Activated T-cell treated with anti-CD3 and anti-CD28 coated beads, Interleukin-2, amount 50 U/mL, for 24 hours (primary cell): ENCODE measurements around the gene CLK1.
"Not testable (repeated sequence)": the region's sequence is repeated elsewhere in the genome, so short reads cannot be mapped to it uniquely, and the experiment has no call there.

Source experiments
- DNase-seq: peaks from one replicate; pipeline ENCODE4 v3.0.0-alpha.2; 2020
- H3K27ac Mint-ChIP-seq: 2 replicates; pipeline ENCODE4 v1.8.0; 2020; ENCODE audit warnings: mild to moderate bottlenecking, mixed read lengths
- H3K27me3 Mint-ChIP-seq: 2 replicates; pipeline ENCODE4 v1.8.0; 2020; ENCODE audit warnings: mixed read lengths
- H3K36me3 Mint-ChIP-seq: 2 replicates; pipeline ENCODE4 v1.8.0; 2020; ENCODE audit warnings: low read depth, mixed read lengths
- H3K4me1 Mint-ChIP-seq: 2 replicates; pipeline ENCODE4 v1.8.0; 2020; ENCODE audit warnings: low read depth, mixed read lengths
- H3K4me3 Mint-ChIP-seq: 2 replicates; pipeline ENCODE4 v1.8.0; 2020; ENCODE audit warnings: mild to moderate bottlenecking, moderate library complexity, mixed read lengths
- H3K9me3 Mint-ChIP-seq: 2 replicates; pipeline ENCODE4 v1.8.0; 2020; ENCODE audit warnings: mixed read lengths

Gene CLK1

GRCh38 chr2:200864176-200865034 is at the start of gene CLK1:
Gene CLK1 (minus strand): TSS chr2:200864658. CDS start chr2:200861862, 2,796 bp downstream.
- no peaks in the 10 kb centered on the region for H3K9me3 Mint-ChIP-seq
- DNase-seq: peak; percentile 97
- H3K27ac Mint-ChIP-seq: peak within 1 kb of the TSS; percentile 98
- H3K4me3 Mint-ChIP-seq: peak within 1 kb of the TSS; percentile 92
- H3K27me3 Mint-ChIP-seq: no peaks in the 10 kb centered on the region
- H3K36me3 Mint-ChIP-seq: peaks cover 63% of the 10 kb centered on the region
- peaks cover 38% of the 10 kb centered on the region for H3K4me1 Mint-ChIP-seq

- DNase-seq: no peak
- Mint-ChIP-seq H3K27ac (peak overlapping the region; percentile 86), H3K36me3 (peaks cover 90% of the 10 kb centered on the region), H3K9me3 (no peaks in the 10 kb centered on the region), H3K4me1 (no peaks in the 10 kb centered on the region), H3K4me3 (no peak overlapping the region), H3K27me3 (no peaks in the 10 kb centered on the region)
Measured at GRCh38 chr2:200913654-200914053, 49.2 kb upstream of the CLK1 start.

GRCh38 chr2:200909958-200910357 is 45.5 kb upstream of the CLK1 start:
- H3K4me1 Mint-ChIP-seq: no peaks in the 10 kb centered on the region
- peak overlapping the region; percentile 50 for H3K27ac Mint-ChIP-seq
- H3K36me3 Mint-ChIP-seq: peaks cover 82% of the 10 kb centered on the region
- no peak for DNase-seq
- no peak overlapping the region for H3K4me3 Mint-ChIP-seq
- no peaks in the 10 kb centered on the region for H3K27me3 Mint-ChIP-seq
- H3K9me3 Mint-ChIP-seq: no peaks in the 10 kb centered on the region

GRCh38 chr2:200905618-200906296 is 41.3 kb upstream of the CLK1 start:
- peak; percentile 56 for DNase-seq
- peaks cover 10% of the 10 kb centered on the region for H3K4me1 Mint-ChIP-seq
- H3K27me3 Mint-ChIP-seq: no peaks in the 10 kb centered on the region
- no peaks in the 10 kb centered on the region for H3K9me3 Mint-ChIP-seq
- H3K27ac Mint-ChIP-seq: peak overlapping the region; percentile 10
- H3K36me3 Mint-ChIP-seq: peaks cover 80% of the 10 kb centered on the region
- H3K4me3 Mint-ChIP-seq: no peak overlapping the region

DNA sequence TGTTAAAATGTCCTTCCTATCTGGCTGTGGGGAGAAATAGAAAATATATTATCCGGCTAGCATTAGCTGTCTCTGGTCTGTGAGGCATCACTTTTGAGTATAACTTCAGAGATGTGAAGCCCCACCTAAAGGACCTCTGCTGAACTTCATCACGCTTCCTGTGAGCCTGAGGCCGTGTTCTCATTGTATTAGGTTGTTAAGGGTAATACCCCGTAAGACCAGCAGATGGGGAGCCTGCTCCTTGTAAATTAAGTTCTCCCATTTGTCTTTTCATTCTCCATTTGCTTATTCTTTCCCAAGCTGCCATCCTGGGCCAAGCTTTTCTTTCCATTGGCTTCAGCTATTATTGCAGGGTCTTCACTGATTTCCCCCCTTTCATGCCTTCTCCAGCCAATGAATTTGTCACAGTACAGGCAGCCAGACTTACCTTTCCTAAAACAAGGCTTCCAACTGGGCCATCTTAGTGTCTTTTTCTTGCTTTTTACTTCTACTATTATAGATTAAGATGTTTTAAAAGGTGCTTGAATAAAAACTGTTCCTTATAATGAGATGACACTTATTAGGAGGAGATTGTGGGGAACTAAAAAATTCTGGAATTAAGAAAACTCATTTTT is 37.1 kb upstream of the CLK1 start:
- Mint-ChIP-seq H3K27ac (peak overlapping the region; percentile 77), H3K9me3 (no peaks in the 10 kb centered on the region), H3K27me3 (no peaks in the 10 kb centered on the region), H3K4me3 (no peak overlapping the region), H3K36me3 (peaks cover 82% of the 10 kb centered on the region), H3K4me1 (peaks cover 17% of the 10 kb centered on the region)
- peak; percentile 46 for DNase-seq

GRCh38 chr2:200899482-200899881 is 35.0 kb upstream of the CLK1 start:
- H3K9me3 Mint-ChIP-seq: no peaks in the 10 kb centered on the region
- H3K4me3 Mint-ChIP-seq: no peak overlapping the region
- H3K27me3 Mint-ChIP-seq: no peaks in the 10 kb centered on the region
- H3K36me3 Mint-ChIP-seq: peaks cover 87% of the 10 kb centered on the region
- DNase-seq: no peak
- H3K27ac Mint-ChIP-seq: peak overlapping the region; percentile 19
- H3K4me1 Mint-ChIP-seq: peaks cover 17% of the 10 kb centered on the region

- H3K4me1 Mint-ChIP-seq: peaks cover 57% of the 10 kb centered on the region
- peaks cover 72% of the 10 kb centered on the region for H3K36me3 Mint-ChIP-seq
Measured at GRCh38 chr2:200888704-200889625, 24.5 kb upstream of the CLK1 start, which contains the start of the genes NIF3L1 and PPIL3. Gene NIF3L1 (plus strand): TSS chr2:200889371. CDS start chr2:200891944, 2,573 bp downstream. Gene PPIL3 (minus strand): TSS chr2:200889077. CDS start chr2:200887615, 1,462 bp downstream.

GRCh38 chr2:200881715-200882249 is 17.3 kb upstream of the CLK1 start:
- Mint-ChIP-seq H3K36me3 (peaks cover 83% of the 10 kb centered on the region), H3K4me1 (peaks cover 27% of the 10 kb centered on the region), H3K27ac (peak overlapping the region; percentile 81)
- H3K27me3 Mint-ChIP-seq, H3K4me3 Mint-ChIP-seq, DNase-seq, H3K9me3 Mint-ChIP-seq: not testable (repeated sequence)

More at GRCh38 chr2:200888704-200889625, 24.5 kb upstream of the CLK1 start, which contains the start of the genes NIF3L1 and PPIL3:
- peak; percentile 97 for DNase-seq
- Mint-ChIP-seq H3K9me3 (no peaks in the 10 kb centered on the region), H3K27ac (peak within 1 kb of the TSS; percentile 99), H3K4me3 (peak within 1 kb of the TSS; percentile 98), H3K27me3 (no peaks in the 10 kb centered on the region)

DNA sequence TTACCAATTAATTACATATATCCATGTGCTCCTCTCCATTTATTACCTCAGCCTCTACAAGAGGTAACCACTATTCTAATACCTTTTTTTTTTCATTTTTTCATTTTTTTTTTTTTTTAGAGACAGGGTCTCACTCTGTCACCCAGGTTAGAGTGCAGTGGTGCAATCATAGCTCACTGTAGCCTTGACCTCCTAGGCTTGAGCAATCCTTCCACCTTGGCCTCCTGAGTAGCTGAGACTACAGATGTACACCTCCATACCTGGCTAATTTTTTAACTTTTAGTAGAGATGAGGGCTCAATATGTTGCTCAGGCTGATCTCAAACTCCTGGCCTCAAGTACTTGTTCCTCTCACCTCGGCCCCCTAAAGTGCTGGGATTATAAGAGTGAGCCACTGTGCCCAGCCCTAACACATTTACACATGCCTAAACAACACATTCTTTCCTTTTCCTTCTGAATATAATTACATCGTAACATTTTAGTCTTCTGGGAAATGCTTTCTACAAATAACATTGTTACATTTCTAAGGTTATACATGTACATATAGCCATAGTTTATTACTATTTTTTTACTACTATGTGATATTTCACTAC is 13.9 kb upstream of the CLK1 start:
- no peak overlapping the region for H3K4me3 Mint-ChIP-seq
- peaks cover 16% of the 10 kb centered on the region for H3K4me1 Mint-ChIP-seq
- no peak overlapping the region for H3K27ac Mint-ChIP-seq
- DNase-seq: no peak
- H3K9me3 Mint-ChIP-seq: no peaks in the 10 kb centered on the region
- H3K36me3 Mint-ChIP-seq: peaks cover 88% of the 10 kb centered on the region
- H3K27me3 Mint-ChIP-seq: no peaks in the 10 kb centered on the region

GRCh38 chr2:200877443-200877842 is 13.0 kb upstream of the CLK1 start:
- no peak for DNase-seq
- no peak overlapping the region for H3K27ac Mint-ChIP-seq
- H3K9me3 Mint-ChIP-seq: no peaks in the 10 kb centered on the region
- H3K4me1 Mint-ChIP-seq: peaks cover 15% of the 10 kb centered on the region
- H3K36me3 Mint-ChIP-seq: peaks cover 88% of the 10 kb centered on the region
- no peaks in the 10 kb centered on the region for H3K27me3 Mint-ChIP-seq
- no peak overlapping the region for H3K4me3 Mint-ChIP-seq

GRCh38 chr2:200873560-200873959 is 9.1 kb upstream of the CLK1 start:
- H3K27me3 Mint-ChIP-seq: no peaks in the 10 kb centered on the region
- no peak overlapping the region for H3K4me3 Mint-ChIP-seq
- DNase-seq: no peak
- no peak overlapping the region for H3K27ac Mint-ChIP-seq
- H3K36me3 Mint-ChIP-seq: peaks cover 79% of the 10 kb centered on the region
- peaks cover 12% of the 10 kb centered on the region for H3K4me1 Mint-ChIP-seq
- no peaks in the 10 kb centered on the region for H3K9me3 Mint-ChIP-seq

GRCh38 chr2:200871151-200871550 is 6.7 kb upstream of the CLK1 start:
- peaks cover 63% of the 10 kb centered on the region for H3K36me3 Mint-ChIP-seq
- H3K4me1 Mint-ChIP-seq: peaks cover 12% of the 10 kb centered on the region
- H3K27me3 Mint-ChIP-seq: no peaks in the 10 kb centered on the region
- H3K27ac Mint-ChIP-seq: no peak overlapping the region
- H3K9me3 Mint-ChIP-seq: no peaks in the 10 kb centered on the region
- no peak for DNase-seq
- H3K4me3 Mint-ChIP-seq: no peak overlapping the region

DNA sequence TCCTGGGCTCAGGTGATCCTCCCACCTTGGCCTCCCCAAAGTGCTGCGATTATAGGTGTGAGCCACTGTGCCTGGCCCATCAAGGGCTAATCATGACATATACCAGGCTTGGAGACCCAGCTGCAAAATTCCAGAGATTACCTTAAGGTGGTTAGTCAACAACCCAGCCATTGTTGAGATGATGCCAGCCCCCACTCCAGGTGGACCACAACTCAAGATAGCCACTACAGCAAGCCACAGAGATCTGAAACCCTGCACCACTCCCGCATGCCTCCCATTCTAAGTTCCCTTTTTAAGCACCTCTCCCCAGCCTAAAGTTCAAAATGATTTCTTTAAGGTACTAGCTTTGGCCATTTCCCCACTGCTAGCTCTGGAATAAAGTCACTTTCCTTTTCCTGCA is 4.6 kb upstream of the CLK1 start:
- H3K27ac Mint-ChIP-seq: peak overlapping the region; percentile 47
- no peaks in the 10 kb centered on the region for H3K27me3 Mint-ChIP-seq
- H3K9me3 Mint-ChIP-seq: no peaks in the 10 kb centered on the region
- peaks cover 21% of the 10 kb centered on the region for H3K4me1 Mint-ChIP-seq
- no peak overlapping the region for H3K4me3 Mint-ChIP-seq
- peaks cover 50% of the 10 kb centered on the region for H3K36me3 Mint-ChIP-seq
- DNase-seq: no peak
